Measurements from ENCODE around the gene WDFY3.

GRCh38 chr4:84948056-84948455 lies 18.4 kb downstream of the WDFY3 start:
- TF ChIP-seq CTCF (conservative IDR thresholded peaks at IDR 0.05; ENCODE audit: low read length) (no peak), EZH2phosphoT487 (IDR thresholded peaks at IDR 0.05; ENCODE audit: borderline replicate concordance) (no peak)
